ENCODE results near the gene SORL1. TPM values are rescaled to one million over a fixed set of nuclear protein-coding genes. Genes with fewer than 3 reads are reported as not detected.

Gene SORL1
- total and polyA plus RNA-seq, 2 donors: 7.5 to 53.7 TPM

GRCh38 chr11:121589946-121590537 is 137.9 kb downstream of the SORL1 start:
- H3K4me1 ChIP-seq (ENCODE audit: insufficient read depth): no peaks in the 10 kb centered on the region

GRCh38 chr11:121590772-121591404 is 138.8 kb downstream of the SORL1 start:
- Histone ChIP-seq H3K4me1 (ENCODE audit: insufficient read depth) (no peaks in the 10 kb centered on the region), H3K36me3 (ENCODE audit: insufficient read depth) (no peaks in the 10 kb centered on the region), H3K27ac (ENCODE audit: low read depth) (no peak overlapping the region), H3K4me3 (ENCODE audit: low read depth, low read length) (no peak overlapping the region)
- 91% methylated on average over 12 of the region's 12 CpGs for WGBS
- DNase-seq (ENCODE audit: extremely low spot score): no peak

More at GRCh38 chr11:121589946-121590537, 137.9 kb downstream of the SORL1 start:
- WGBS: 80% methylated on average over 5 of the region's 5 CpGs
- Histone ChIP-seq H3K27ac (ENCODE audit: low read depth) (no peak overlapping the region), H3K36me3 (ENCODE audit: insufficient read depth) (no peaks in the 10 kb centered on the region), H3K4me3 (ENCODE audit: low read depth, low read length) (no peak overlapping the region)
- DNase-seq (ENCODE audit: extremely low spot score): no peak

- DNase-seq (ENCODE audit: extremely low spot score): peak; percentile 56
- H3K27ac ChIP-seq (ENCODE audit: low read depth): no peak overlapping the region
- 22% methylated on average over 3 of the region's 3 CpGs for WGBS
- no peaks in the 10 kb centered on the region for H3K36me3 ChIP-seq (ENCODE audit: insufficient read depth)
- no peaks in the 10 kb centered on the region for H3K4me1 ChIP-seq (ENCODE audit: insufficient read depth)
- no peak overlapping the region for H3K4me3 ChIP-seq (ENCODE audit: low read depth, low read length)
Observed at GRCh38 chr11:121591405-121592033, 139.4 kb downstream of the SORL1 start.

- Histone ChIP-seq H3K4me1 (ENCODE audit: insufficient read depth) (no peaks in the 10 kb centered on the region), H3K27ac (ENCODE audit: low read depth) (no peak overlapping the region), H3K36me3 (ENCODE audit: insufficient read depth) (no peaks in the 10 kb centered on the region), H3K4me3 (ENCODE audit: low read depth, low read length) (no peak overlapping the region)
- WGBS: 35% methylated on average over 2 of the region's 2 CpGs
- DNase-seq (ENCODE audit: extremely low spot score): no peak
Observed at GRCh38 chr11:121592708-121593107, 140.6 kb downstream of the SORL1 start.

- Histone ChIP-seq H3K27ac (ENCODE audit: low read depth) (no peak overlapping the region), H3K4me3 (ENCODE audit: low read depth, low read length) (no peak overlapping the region), H3K36me3 (ENCODE audit: insufficient read depth) (no peaks in the 10 kb centered on the region), H3K4me1 (ENCODE audit: insufficient read depth) (no peaks in the 10 kb centered on the region)
- no peak for DNase-seq (ENCODE audit: extremely low spot score)
- WGBS: 47% methylated on average over 15 of the region's 15 CpGs
Observed at GRCh38 chr11:121595717-121596161, 143.6 kb downstream of the SORL1 start.

- H3K4me1 ChIP-seq (ENCODE audit: insufficient read depth): no peaks in the 10 kb centered on the region
- DNase-seq (ENCODE audit: extremely low spot score): no peak
- no peak overlapping the region for H3K4me3 ChIP-seq (ENCODE audit: low read depth, low read length)
- H3K27ac ChIP-seq (ENCODE audit: low read depth): no peak overlapping the region
- no peaks in the 10 kb centered on the region for H3K36me3 ChIP-seq (ENCODE audit: insufficient read depth)
- WGBS: 86% methylated on average over 19 of the region's 19 CpGs
Observed at GRCh38 chr11:121596195-121597155, 144.4 kb downstream of the SORL1 start.

GRCh38 chr11:121603316-121603715 is 151.2 kb downstream of the SORL1 start:
- Histone ChIP-seq H3K4me3 (ENCODE audit: low read depth, low read length) (no peak overlapping the region), H3K27ac (ENCODE audit: low read depth) (no peak overlapping the region), H3K4me1 (ENCODE audit: insufficient read depth) (no peaks in the 10 kb centered on the region), H3K36me3 (ENCODE audit: insufficient read depth) (no peaks in the 10 kb centered on the region)
- whole genome bisulfite sequencing: 77% methylated on average over 2 of the region's 2 CpGs
- no peak for DNase-seq (ENCODE audit: extremely low spot score)

GRCh38 chr11:121604152-121604551 is 152.0 kb downstream of the SORL1 start:
- no peak for DNase-seq (ENCODE audit: extremely low spot score)
- no peaks in the 10 kb centered on the region for H3K36me3 ChIP-seq (ENCODE audit: insufficient read depth)
- no peak overlapping the region for H3K4me3 ChIP-seq (ENCODE audit: low read depth, low read length)
- no peaks in the 10 kb centered on the region for H3K4me1 ChIP-seq (ENCODE audit: insufficient read depth)
- H3K27ac ChIP-seq (ENCODE audit: low read depth): no peak overlapping the region
- WGBS: 98% methylated on average over 13 of the region's 13 CpGs

- Histone ChIP-seq H3K4me3 (ENCODE audit: low read depth, low read length) (no peak overlapping the region), H3K4me1 (ENCODE audit: insufficient read depth) (no peaks in the 10 kb centered on the region), H3K27ac (ENCODE audit: low read depth) (no peak overlapping the region), H3K36me3 (ENCODE audit: insufficient read depth) (peaks cover 4% of the 10 kb centered on the region)
- WGBS: 95% methylated on average over 4 of the region's 4 CpGs
- DNase-seq (ENCODE audit: extremely low spot score): no peak
Observed at GRCh38 chr11:121606354-121606753, 154.2 kb downstream of the SORL1 start.

GRCh38 chr11:121607341-121607740 is 155.2 kb downstream of the SORL1 start:
- H3K36me3 ChIP-seq (ENCODE audit: insufficient read depth): peaks cover 4% of the 10 kb centered on the region

GRCh38 chr11:121608545-121609098 is 156.5 kb downstream of the SORL1 start:
- Histone ChIP-seq H3K36me3 (ENCODE audit: insufficient read depth) (peaks cover 4% of the 10 kb centered on the region), H3K4me1 (ENCODE audit: insufficient read depth) (no peaks in the 10 kb centered on the region), H3K4me3 (ENCODE audit: low read depth, low read length) (no peak overlapping the region), H3K27ac (ENCODE audit: low read depth) (no peak overlapping the region)
- no peak for DNase-seq (ENCODE audit: extremely low spot score)
- WGBS: 98% methylated on average over 9 of the region's 9 CpGs

More at GRCh38 chr11:121607341-121607740, 155.2 kb downstream of the SORL1 start:
- Histone ChIP-seq H3K4me1 (ENCODE audit: insufficient read depth) (no peaks in the 10 kb centered on the region), H3K4me3 (ENCODE audit: low read depth, low read length) (no peak overlapping the region), H3K27ac (ENCODE audit: low read depth) (no peak overlapping the region)
- DNase-seq (ENCODE audit: extremely low spot score): no peak
- 57% methylated on average over 5 of the region's 5 CpGs for WGBS

GRCh38 chr11:121610706-121611105 is 158.6 kb downstream of the SORL1 start:
- Histone ChIP-seq H3K4me1 (ENCODE audit: insufficient read depth) (no peaks in the 10 kb centered on the region), H3K36me3 (ENCODE audit: insufficient read depth) (peaks cover 4% of the 10 kb centered on the region), H3K4me3 (ENCODE audit: low read depth, low read length) (no peak overlapping the region), H3K27ac (ENCODE audit: low read depth) (no peak overlapping the region)
- no peak for DNase-seq (ENCODE audit: extremely low spot score)
- WGBS: 92% methylated on average over 6 of the region's 6 CpGs

- WGBS: 96% methylated on average over 6 of the region's 6 CpGs
- no peak for DNase-seq (ENCODE audit: extremely low spot score)
- H3K4me3 ChIP-seq (ENCODE audit: low read depth, low read length): no peak overlapping the region
- peaks cover 4% of the 10 kb centered on the region for H3K36me3 ChIP-seq (ENCODE audit: insufficient read depth)
- no peak overlapping the region for H3K27ac ChIP-seq (ENCODE audit: low read depth)
- H3K4me1 ChIP-seq (ENCODE audit: insufficient read depth): no peaks in the 10 kb centered on the region
Observed at GRCh38 chr11:121611242-121611641, 159.1 kb downstream of the SORL1 start.
